Spleen (tissue), 11 donors: ENCODE measurements around the gene PACRG. TPM values are rescaled to one million over a fixed set of nuclear protein-coding genes. Genes with fewer than 3 reads are reported as not detected.

ENCODE experiments used
- DNase-seq: peaks from one replicate; pipeline ENCODE4 v3.0.0-alpha.2; 2020
- H3K27ac ChIP-seq, 8 donors: fragments of 200-600 bp; sonication (generic) in 7 of 8; 1 replicate in 4 of 8; 2 replicates in 4 of 8; pipeline versions ENCODE4 v1.5.0 to v1.8.0; 2016 to 2021; ENCODE audit warnings: inconsistent platforms in 4 of 8, mild to moderate bottlenecking in 4 of 8, moderate library complexity in 1 of 8
- H3K27me3 ChIP-seq, 7 donors: fragments of 200-600 bp; sonication (generic) in 6 of 7; replicated peaks in 1 of 7; 1 replicate in 4 of 7; 2 replicates in 3 of 7; pipeline versions ENCODE4 v1.5.0 to v1.8.0; 2016 to 2021; ENCODE audit warnings: inconsistent platforms in 3 of 7, mild to moderate bottlenecking in 1 of 7
- H3K36me3 ChIP-seq, 6 donors: fragments of 200-600 bp; sonication (generic) in 5 of 6; 1 replicate in 4 of 6; 2 replicates in 2 of 6; pipeline versions ENCODE4 v1.5.0 to v1.8.0; 2016 to 2021; ENCODE audit warnings: inconsistent platforms in 2 of 6
- H3K4me1 ChIP-seq, 6 donors: fragments of 200-600 bp; sonication (generic) in 5 of 6; 1 replicate in 3 of 6; 2 replicates in 3 of 6; pipeline versions ENCODE4 v1.5.0 to v1.8.0; 2016 to 2021; ENCODE audit warnings: inconsistent platforms in 3 of 6
- H3K4me3 ChIP-seq, 8 donors: fragments of 200-600 bp; sonication (generic) in 7 of 8; 1 replicate in 4 of 8; 2 replicates in 4 of 8; pipeline versions ENCODE4 v1.5.0 to v1.8.0; 2016 to 2021; ENCODE audit warnings: inconsistent platforms in 4 of 8, mild to moderate bottlenecking in 4 of 8, moderate library complexity in 2 of 8
- H3K9me3 ChIP-seq, 8 donors: fragments of 200-600 bp; sonication (generic) in 7 of 8; 1 replicate in 4 of 8; 2 replicates in 4 of 8; pipeline versions ENCODE4 v1.5.0 to v1.8.0; 2016 to 2021; ENCODE audit warnings: inconsistent platforms in 4 of 8
- POLR2A ChIP-seq, 3 donors: fragments of 450-650 bp; IDR thresholded peaks; one replicate each; pipeline ENCODE4 v1.5.1; 2017; ENCODE audit warnings: antibody characterized with exemption in 3 of 3, mild to moderate bottlenecking in 1 of 3
- POLR2AphosphoS5 ChIP-seq, 3 donors: sonication (generic); formaldehyde crosslinking; IDR thresholded peaks; one replicate each; pipeline ENCODE4 v1.5.1; 2017; ENCODE audit warnings: antibody characterized with exemption in 3 of 3
- whole genome bisulfite sequencing, 5 donors: extraction: QIAGEN DNeasy Blood & Tissue Kit in 3 of 5; methylation state at CpG; one replicate each; pipeline versions ENCODE4 v1.1.5 to v1.1.7; 2013 to 2018; 5-methylcytosine and 5-hydroxymethylcytosine counted together
- intact Hi-C: fragments of 100-400 bp; cut with DNase I; formaldehyde crosslinking; loops from one replicate; pipeline ENCODE4 v1.15.0; 2023; ENCODE audit warnings: low total_unique reads
- polyA plus RNA-seq, 3 donors: library from polyadenylated mRNA; stranded (reverse); fragments of 200-250 nt; gene quantifications; one replicate each; pipeline ENCODE4 v1.2.1, GENCODE V29; 2013
- total RNA-seq, 7 donors: library from RNA; depleted of rRNA in 3 of 7; stranded (reverse); fragments of >200 nt in 3 of 7; fragmentation: NEBNext Ultra II Directional in 4 of 7; extraction: Animal tissue kit (Norgen Biotek cat#: 25700) in 4 of 7; gene quantifications; one replicate each; pipeline versions ENCODE4 v1.1.0 to v1.2.1, GENCODE V29; 2016 to 2021
- TF ChIP-seq, protein P1 (sequence below), 11 experiments: fragments of 200-600 bp in 7 of 11; fragments of 450-650 bp in 4 of 11; sonication (generic) in 4 of 11; IDR thresholded peaks in 8 of 11; conservative IDR thresholded peaks in 3 of 11; 1 replicate in 7 of 11; 2 replicates in 4 of 11; pipeline versions ENCODE4 v1.4.0 to v1.8.0; 2016 to 2021; ENCODE audit warnings: antibody characterized with exemption in 11 of 11, inconsistent platforms in 4 of 11, mild to moderate bottlenecking in 1 of 11
- donor health status: healthy with polysubstance abuse.
- donor health status: DM: no; HTN: no; CAD: no; lungs with moderate emphysema.
- donor health status: DM: no; HTN: no; CAD: no.
- donor health status: Bipolar disorder and iron deficiency.
- donor health status: healthy.
- donor health status: DM: no; HTN: no; CAD: no.
- donor health status: DM: yes; HTN: yes; CAD: no.

The PACRG gene
- total and polyA plus RNA-seq, 10 donors: 0.32 to 2.0 (median 1.0) TPM; not detected in 5

DNA sequence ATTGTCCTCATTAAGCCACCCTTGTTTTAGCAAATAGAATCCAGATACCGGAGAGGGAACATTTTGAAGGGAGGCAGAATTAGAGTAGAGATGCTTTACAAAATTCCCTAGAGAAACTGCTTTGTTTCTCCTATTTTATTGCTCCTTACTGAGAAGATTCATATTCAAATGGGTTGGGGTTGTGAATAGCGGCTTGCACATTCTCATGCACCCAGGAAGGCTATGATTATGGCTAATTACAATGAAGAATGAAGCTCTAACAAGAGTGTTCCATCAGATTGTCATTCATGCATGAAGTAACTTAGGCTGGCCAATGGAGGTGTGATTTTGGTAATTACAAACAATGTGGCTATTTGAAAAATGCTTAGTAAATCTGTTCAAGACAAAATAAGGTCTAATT lies 129.6 kb downstream of the PACRG start:
- Histone ChIP-seq H3K36me3 (no peaks in the 10 kb centered on the region), H3K4me1 (peaks cover 0 to 4% (median 0%) of the 10 kb centered on the region in 6 donors), H3K27ac (no peak overlapping the region), H3K27me3 (no peaks in the 10 kb centered on the region), H3K9me3 (no peaks in the 10 kb centered on the region), H3K4me3 (peak overlapping the region in 2 of 8 donors; percentile 21 to 40)
- WGBS, 5 donors: 59 to 73% (median 68%) methylated on average over 2 of the region's 2 CpGs
- TF ChIP-seq, protein P1, sequence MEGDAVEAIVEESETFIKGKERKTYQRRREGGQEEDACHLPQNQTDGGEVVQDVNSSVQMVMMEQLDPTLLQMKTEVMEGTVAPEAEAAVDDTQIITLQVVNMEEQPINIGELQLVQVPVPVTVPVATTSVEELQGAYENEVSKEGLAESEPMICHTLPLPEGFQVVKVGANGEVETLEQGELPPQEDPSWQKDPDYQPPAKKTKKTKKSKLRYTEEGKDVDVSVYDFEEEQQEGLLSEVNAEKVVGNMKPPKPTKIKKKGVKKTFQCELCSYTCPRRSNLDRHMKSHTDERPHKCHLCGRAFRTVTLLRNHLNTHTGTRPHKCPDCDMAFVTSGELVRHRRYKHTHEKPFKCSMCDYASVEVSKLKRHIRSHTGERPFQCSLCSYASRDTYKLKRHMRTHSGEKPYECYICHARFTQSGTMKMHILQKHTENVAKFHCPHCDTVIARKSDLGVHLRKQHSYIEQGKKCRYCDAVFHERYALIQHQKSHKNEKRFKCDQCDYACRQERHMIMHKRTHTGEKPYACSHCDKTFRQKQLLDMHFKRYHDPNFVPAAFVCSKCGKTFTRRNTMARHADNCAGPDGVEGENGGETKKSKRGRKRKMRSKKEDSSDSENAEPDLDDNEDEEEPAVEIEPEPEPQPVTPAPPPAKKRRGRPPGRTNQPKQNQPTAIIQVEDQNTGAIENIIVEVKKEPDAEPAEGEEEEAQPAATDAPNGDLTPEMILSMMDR (IDR thresholded peaks at IDR 0.05 in 8 of 11, conservative IDR thresholded peaks at IDR 0.05 in 3 of 11): no peak
- TF ChIP-seq POLR2AphosphoS5 (IDR thresholded peaks at IDR 0.05) (no peak), POLR2A (IDR thresholded peaks at IDR 0.05) (no peak)
- intact Hi-C loops: no loop called here
- no peak for DNase-seq

DNA sequence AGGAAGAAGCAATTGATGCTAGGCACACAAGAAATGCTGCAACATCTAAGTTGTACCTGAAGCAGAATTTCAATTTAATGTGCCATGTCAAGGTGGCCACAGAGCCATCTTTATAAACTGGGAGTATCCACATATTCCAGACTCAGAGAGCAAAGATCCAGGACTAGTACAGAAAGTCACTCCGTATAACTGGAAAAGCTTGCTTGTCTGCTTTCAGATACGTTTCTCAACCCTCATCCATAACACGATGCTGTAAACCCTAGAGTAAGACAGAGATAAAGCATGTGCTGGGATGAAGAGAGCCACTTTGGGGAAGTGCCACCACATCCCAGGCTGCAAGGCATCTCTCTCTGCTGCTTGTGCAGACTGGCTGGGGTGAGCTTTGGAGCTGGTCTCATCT lies 134.7 kb downstream of the PACRG start:
- Histone ChIP-seq H3K4me3 (no peak overlapping the region), H3K9me3 (no peaks in the 10 kb centered on the region), H3K27ac (no peak overlapping the region), H3K4me1 (no peaks in the 10 kb centered on the region), H3K36me3 (no peaks in the 10 kb centered on the region), H3K27me3 (no peaks in the 10 kb centered on the region)
- intact Hi-C loops: no loop called here
- WGBS, 5 donors: 79 to 90% (median 85%) methylated on average over 3 of the region's 3 CpGs
- DNase-seq: no peak
- TF ChIP-seq POLR2A (IDR thresholded peaks at IDR 0.05): no peak

DNA sequence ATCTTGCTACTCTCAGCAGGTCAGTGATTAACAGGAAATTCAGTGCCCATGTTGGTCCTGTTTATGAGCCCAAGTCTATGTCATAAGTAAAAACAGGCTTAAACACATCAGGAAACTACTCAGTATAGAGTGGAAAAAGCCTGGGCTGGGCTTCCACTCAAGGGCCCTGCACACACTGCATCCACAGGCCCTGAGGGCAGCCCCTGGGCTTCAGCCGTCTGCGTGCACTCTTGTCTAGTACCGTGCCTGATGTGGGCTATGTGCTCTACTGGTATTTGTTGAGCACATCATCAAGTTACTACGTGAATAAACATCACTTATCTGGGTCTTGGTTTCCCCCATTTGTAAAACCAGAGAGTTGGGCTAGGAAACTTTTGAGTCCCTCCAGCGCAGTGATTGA lies 135.2 kb downstream of the PACRG start:
- no peaks in the 10 kb centered on the region for H3K36me3 ChIP-seq
- no peak overlapping the region for H3K27ac ChIP-seq
- WGBS, 5 donors: 84 to 92% (median 90%) methylated on average over 5 of the region's 5 CpGs
- no peak for DNase-seq
- H3K27me3 ChIP-seq: no peaks in the 10 kb centered on the region
- TF ChIP-seq, protein P1 (IDR thresholded peaks at IDR 0.05 in 8 of 11, conservative IDR thresholded peaks at IDR 0.05 in 3 of 11): no peak
- TF ChIP-seq POLR2AphosphoS5 (IDR thresholded peaks at IDR 0.05): no peak
- TF ChIP-seq POLR2A (IDR thresholded peaks at IDR 0.05): no peak
- H3K4me1 ChIP-seq: no peaks in the 10 kb centered on the region
- intact Hi-C loops: no loop called here
- H3K4me3 ChIP-seq: no peak overlapping the region
- H3K9me3 ChIP-seq: no peaks in the 10 kb centered on the region

DNA sequence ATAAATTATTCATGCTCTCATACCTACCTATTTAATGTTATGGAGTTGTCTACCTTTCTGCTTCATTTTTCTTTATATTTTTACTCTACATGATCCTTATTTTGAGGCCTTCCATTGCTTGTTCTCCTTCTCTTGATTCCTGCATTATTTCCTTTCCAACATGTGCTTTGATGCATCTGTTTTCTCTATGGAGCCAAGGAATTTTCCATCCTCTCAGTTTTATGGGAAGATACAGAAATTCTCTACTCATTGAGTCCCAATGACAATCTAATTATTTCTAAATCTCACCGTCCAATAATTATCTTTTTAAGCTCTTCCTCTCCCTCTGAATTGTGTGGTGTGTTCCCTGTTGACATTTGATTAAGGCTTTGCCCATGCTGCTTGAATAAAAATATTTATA lies 136.0 kb downstream of the PACRG start:
- H3K36me3 ChIP-seq: no peaks in the 10 kb centered on the region
- no peaks in the 10 kb centered on the region for H3K4me1 ChIP-seq
- no peak overlapping the region for H3K4me3 ChIP-seq
- DNase-seq: no peak
- H3K27me3 ChIP-seq: no peaks in the 10 kb centered on the region
- 83 to 92% (median 88%) methylated on average over 1 of the region's 1 CpG for WGBS, 5 donors
- no peaks in the 10 kb centered on the region for H3K9me3 ChIP-seq
- no peak overlapping the region for H3K27ac ChIP-seq
- intact Hi-C loops: no loop called here
- no peak for TF ChIP-seq POLR2AphosphoS5 (IDR thresholded peaks at IDR 0.05)
- TF ChIP-seq POLR2A (IDR thresholded peaks at IDR 0.05): no peak
- TF ChIP-seq, protein P1 (IDR thresholded peaks at IDR 0.05 in 8 of 11, conservative IDR thresholded peaks at IDR 0.05 in 3 of 11): no peak

DNA sequence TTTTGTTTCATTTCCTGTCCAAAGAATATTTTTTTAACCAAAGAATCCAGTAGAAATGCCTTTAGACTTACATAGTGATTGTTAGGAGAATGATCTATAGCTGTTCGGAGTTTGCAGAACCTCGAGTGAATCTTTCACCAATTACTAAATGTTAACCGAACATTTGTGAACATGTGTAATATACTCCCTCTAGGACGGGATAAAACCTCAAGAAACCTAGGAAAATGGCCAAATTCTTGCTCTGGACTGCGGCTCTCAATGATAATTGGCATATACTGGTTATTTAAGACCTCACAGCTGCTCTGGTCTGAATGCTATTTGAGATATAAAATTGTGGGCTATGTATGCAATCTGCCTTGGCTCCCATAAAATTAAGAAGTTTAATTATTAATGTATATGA lies 137.1 kb downstream of the PACRG start:
- Histone ChIP-seq H3K4me1 (no peaks in the 10 kb centered on the region), H3K27ac (no peak overlapping the region), H3K27me3 (no peaks in the 10 kb centered on the region), H3K36me3 (no peaks in the 10 kb centered on the region), H3K4me3 (no peak overlapping the region), H3K9me3 (no peaks in the 10 kb centered on the region)
- no peak for DNase-seq
- intact Hi-C loops: no loop called here
- TF ChIP-seq POLR2A (IDR thresholded peaks at IDR 0.05): no peak
- 70 to 82% (median 78%) methylated on average over 5 of the region's 5 CpGs for WGBS, 5 donors
